ENCODE data around the gene USHBP1. TPM values are rescaled to one million over a fixed set of nuclear protein-coding genes. Genes with fewer than 3 reads are reported as not detected.

The USHBP1 gene
- total RNA-seq, 6 donors from 2014 or later, result 9.1 to 21.4 (median 10.7) TPM

DNA sequence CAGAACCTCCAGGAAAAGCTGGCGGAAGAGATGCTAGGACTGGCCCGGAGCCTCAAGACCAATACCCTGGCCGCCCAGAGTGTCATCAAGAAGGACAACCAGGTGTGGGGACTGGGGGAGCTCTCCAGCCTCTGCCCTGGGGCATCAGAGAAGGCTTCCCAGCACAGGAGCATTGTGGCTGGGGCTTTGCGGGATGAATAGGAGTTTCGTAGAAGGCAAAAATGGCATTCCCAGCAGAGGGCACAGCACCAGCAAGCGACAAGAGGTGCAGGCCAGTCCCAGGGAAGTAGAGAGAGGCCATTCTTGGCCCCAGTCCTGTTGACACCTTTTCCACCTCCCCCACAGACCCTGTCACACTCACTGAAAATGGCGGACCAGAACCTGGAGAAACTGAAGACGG lies 45.3 kb downstream of the USHBP1 start:
- H3K9me3 ChIP-seq, result no peaks in the 10 kb centered on the region
- H3K36me3 ChIP-seq, result peaks cover 5 to 26% (median 19%) of the 10 kb centered on the region in 4 donors
- no peaks in the 10 kb centered on the region for H3K27me3 ChIP-seq
- no peak for DNase-seq
- ATAC-seq (ENCODE audit: low FRiP score in 2 of 2), result no peak
- H3K27ac ChIP-seq, result no peak overlapping the region
- 96 to 98% methylated on average over 7 to 8 of the region's 8 CpGs for whole genome bisulfite sequencing, 2 donors
- TF ChIP-seq EP300 (IDR thresholded peaks at IDR 0.05), result no peak
- TF ChIP-seq POLR2AphosphoS5 (IDR thresholded peaks at IDR 0.05), result no peak
- TF ChIP-seq, protein P1, sequence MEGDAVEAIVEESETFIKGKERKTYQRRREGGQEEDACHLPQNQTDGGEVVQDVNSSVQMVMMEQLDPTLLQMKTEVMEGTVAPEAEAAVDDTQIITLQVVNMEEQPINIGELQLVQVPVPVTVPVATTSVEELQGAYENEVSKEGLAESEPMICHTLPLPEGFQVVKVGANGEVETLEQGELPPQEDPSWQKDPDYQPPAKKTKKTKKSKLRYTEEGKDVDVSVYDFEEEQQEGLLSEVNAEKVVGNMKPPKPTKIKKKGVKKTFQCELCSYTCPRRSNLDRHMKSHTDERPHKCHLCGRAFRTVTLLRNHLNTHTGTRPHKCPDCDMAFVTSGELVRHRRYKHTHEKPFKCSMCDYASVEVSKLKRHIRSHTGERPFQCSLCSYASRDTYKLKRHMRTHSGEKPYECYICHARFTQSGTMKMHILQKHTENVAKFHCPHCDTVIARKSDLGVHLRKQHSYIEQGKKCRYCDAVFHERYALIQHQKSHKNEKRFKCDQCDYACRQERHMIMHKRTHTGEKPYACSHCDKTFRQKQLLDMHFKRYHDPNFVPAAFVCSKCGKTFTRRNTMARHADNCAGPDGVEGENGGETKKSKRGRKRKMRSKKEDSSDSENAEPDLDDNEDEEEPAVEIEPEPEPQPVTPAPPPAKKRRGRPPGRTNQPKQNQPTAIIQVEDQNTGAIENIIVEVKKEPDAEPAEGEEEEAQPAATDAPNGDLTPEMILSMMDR (IDR thresholded peaks at IDR 0.05), result no peak
- TF ChIP-seq POLR2A (IDR thresholded peaks at IDR 0.05), result no peak
- no peak overlapping the region for H3K4me3 ChIP-seq
- peaks cover 14 to 17% (median 15%) of the 10 kb centered on the region in 4 donors for H3K4me1 ChIP-seq

DNA sequence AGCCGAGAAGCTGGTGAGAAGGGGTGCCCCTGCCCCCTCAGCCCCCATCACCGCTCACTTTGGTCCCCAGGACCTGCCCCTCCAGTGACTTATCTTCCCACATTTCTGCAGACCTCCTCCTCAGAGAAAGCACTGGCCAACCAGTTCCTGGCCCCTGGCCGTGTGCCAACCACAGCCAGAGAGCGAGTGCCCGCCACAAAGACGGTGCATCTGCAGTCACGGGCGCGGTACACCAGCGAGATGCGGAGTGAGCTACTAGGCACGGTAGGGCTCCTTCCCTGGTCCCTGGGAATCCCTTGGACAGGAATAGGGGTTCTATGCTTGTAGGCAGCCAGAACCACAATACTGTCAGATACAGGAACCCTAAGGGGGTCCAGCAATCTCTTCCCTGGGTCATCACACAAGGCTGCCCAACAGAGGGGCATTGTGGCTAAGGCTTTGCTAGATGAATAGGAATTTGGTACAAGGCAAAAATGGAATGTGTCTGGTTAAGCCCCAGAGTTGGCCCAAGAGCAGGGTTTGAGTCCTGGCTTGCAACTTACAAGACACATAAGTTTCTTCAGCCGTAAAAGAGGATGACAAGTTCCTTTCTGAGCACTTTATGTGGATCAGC lies 48.4 kb downstream of the USHBP1 start:
- DNase-seq, result no peak
- peaks cover 8 to 46% (median 33%) of the 10 kb centered on the region in 4 donors for H3K36me3 ChIP-seq
- ATAC-seq (ENCODE audit: low FRiP score in 2 of 2), result no peak

DNA sequence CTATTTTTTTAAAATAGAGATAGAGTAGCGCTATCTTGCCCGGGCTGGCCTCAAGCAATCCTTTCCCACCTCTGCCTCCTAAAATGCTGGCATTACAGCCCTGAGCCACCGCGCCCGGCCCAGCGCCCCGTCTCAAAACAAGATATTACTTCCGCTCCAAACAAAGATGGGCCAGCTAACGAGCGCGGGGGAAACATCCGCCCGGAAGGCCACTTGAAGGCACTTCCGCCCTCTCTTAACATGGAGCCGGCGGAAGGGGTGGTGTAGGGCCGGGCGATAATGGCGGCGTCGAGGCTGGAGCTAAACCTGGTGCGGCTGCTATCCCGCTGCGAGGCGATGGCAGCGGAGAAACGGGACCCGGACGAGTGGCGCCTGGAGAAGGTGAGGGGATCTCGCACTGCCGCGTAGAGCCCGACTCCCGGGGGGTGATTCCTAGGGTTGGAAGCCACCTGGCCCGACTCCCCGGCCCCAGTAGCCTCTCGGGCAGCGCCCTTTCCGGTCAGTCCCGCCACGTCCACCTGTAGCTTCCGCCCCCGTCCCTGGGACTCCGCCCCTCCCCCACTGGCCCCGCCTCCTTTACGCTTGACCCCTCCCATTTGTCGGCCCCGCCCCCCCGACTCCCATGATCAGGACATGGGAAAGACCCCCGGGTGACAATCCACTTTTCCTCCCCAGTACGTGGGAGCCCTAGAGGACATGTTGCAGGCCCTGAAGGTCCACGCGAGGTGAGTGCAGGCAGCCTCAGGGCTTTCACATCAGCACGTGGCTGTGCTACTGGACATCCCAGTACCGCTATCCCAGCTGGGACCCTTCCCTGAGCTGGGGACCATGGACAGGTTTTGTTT lies 49.2 kb downstream of the USHBP1 start, which contains the start of gene USE1:
USE1 (plus strand) TSS at position 231 of the 845 bp plus-strand sequence; CDS start at position 280, 49 bp downstream.
- Histone ChIP-seq H3K36me3 (peaks cover 8 to 54% (median 41%) of the 10 kb centered on the region in 4 donors), H3K27me3 (no peaks in the 10 kb centered on the region), H3K9me3 (no peaks in the 10 kb centered on the region), H3K27ac (peak within 1 kb of the TSS; percentile 93 to 99 (median 96)), H3K4me3 (peak within 1 kb of the TSS; percentile 67 to 85 (median 78)), H3K4me1 (peaks cover 14 to 17% (median 15%) of the 10 kb centered on the region in 4 donors)
- TF ChIP-seq POLR2A (IDR thresholded peaks at IDR 0.05) (peak in 3 of 4 donors; percentile 24 to 84 (median 73)), POLR2AphosphoS5 (IDR thresholded peaks at IDR 0.05) (peak; percentile 82 to 89), EP300 (IDR thresholded peaks at IDR 0.05) (no peak)
- TF ChIP-seq, protein P1 (IDR thresholded peaks at IDR 0.05), result no peak
- 5 to 10% methylated on average over 18 to 24 of the region's 56 CpGs for WGBS, 2 donors
- ATAC-seq (ENCODE audit: low FRiP score in 2 of 2) (peak; percentile 96), DNase-seq (peak; percentile 93)

More for the DNA sequence above, 48.4 kb downstream of the USHBP1 start:
- no peaks in the 10 kb centered on the region for H3K27me3 ChIP-seq
- peak overlapping the region in 3 of 4 donors; percentile 67 to 79 (median 77) for H3K4me3 ChIP-seq
- H3K27ac ChIP-seq, result peak overlapping the region in 2 of 4 donors; percentile 95 to 96
- no peaks in the 10 kb centered on the region for H3K9me3 ChIP-seq
- TF ChIP-seq POLR2A (IDR thresholded peaks at IDR 0.05), result no peak
- TF ChIP-seq EP300 (IDR thresholded peaks at IDR 0.05), result no peak
- 85 to 91% methylated on average over 8 to 12 of the region's 13 CpGs for WGBS, 2 donors
- H3K4me1 ChIP-seq, result peaks cover 14 to 17% (median 15%) of the 10 kb centered on the region in 4 donors

DNA sequence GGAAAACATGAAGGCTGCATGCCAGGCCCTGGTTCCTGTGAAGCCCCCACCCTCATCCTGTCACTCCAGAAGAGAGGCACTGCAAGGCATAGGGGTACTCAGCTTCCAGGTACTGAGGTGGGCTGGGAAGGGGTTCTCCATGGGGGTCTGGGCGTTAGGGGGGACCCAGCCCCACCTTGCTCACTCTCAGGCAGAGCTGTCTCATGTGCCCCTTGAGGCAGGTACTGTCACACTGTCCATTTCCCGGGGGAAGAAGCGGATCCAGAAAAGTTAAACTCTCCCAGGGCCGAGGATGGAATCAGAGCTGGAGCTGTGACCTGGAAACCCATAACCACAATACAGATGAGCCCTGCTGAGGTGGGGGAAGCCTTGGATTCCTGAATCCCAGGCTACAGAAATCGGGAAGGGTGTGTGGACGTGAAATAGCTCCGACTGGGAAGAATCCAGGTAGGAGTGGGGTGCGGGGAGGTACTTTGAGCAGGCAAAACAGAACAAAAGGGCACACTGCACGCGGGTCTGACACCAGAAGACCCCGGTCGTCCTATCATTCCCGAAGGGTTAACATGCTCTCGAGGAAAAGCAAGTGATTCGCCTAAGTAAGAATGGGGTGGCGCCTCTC lies 49.9 kb downstream of the USHBP1 start:
- ATAC-seq (ENCODE audit: low FRiP score in 2 of 2), result no peak
- H3K27ac ChIP-seq, result peak overlapping the region; percentile 93 to 99 (median 96)
- no peaks in the 10 kb centered on the region for H3K27me3 ChIP-seq
- 33% methylated on average over 15 to 16 of the region's 16 CpGs for WGBS, 2 donors
- TF ChIP-seq POLR2A (IDR thresholded peaks at IDR 0.05) (no peak), POLR2AphosphoS5 (IDR thresholded peaks at IDR 0.05) (no peak), EP300 (IDR thresholded peaks at IDR 0.05) (no peak)
- TF ChIP-seq, protein P1 (IDR thresholded peaks at IDR 0.05), result no peak
- H3K4me1 ChIP-seq, result peaks cover 14 to 17% (median 15%) of the 10 kb centered on the region in 4 donors
- no peaks in the 10 kb centered on the region for H3K9me3 ChIP-seq
- H3K36me3 ChIP-seq, result peaks cover 8 to 60% (median 47%) of the 10 kb centered on the region in 4 donors
- peak overlapping the region; percentile 67 to 85 (median 78) for H3K4me3 ChIP-seq
- DNase-seq, result no peak

All from upper lobe of left lung (tissue), 6 donors.